K562 (cell line): ENCODE measurements around the gene PDE2A. TPM values are rescaled to one million over a fixed set of nuclear protein-coding genes. Genes with fewer than 3 reads are reported as not detected.

Experiments
- CBX3 ChIP-seq, 2 experiments: IDR thresholded peaks; 1 replicate in 1 of 2; 2 replicates in 1 of 2; pipeline ENCODE4 v1.6.1; 2012; ENCODE audit warnings: inconsistent platforms in 2 of 2, low read length in 2 of 2, borderline replicate concordance in 1 of 2, control low read depth in 1 of 2
- CHD4 ChIP-seq: fragments of 200-600 bp; sonication (generic); IDR thresholded peaks from 3 replicates; pipeline ENCODE4 v1.6.1; 2012; ENCODE audit warnings: low read depth, mild to moderate bottlenecking, mixed read lengths, low read length, inconsistent platforms; ENCODE audit not compliant: insufficient read depth, insufficient replicate concordance, poor library complexity, severe bottlenecking
- ELF4 ChIP-seq: fragments of 450-650 bp; formaldehyde crosslinking; IDR thresholded peaks from 2 replicates; pipeline ENCODE4 v1.4.0; 2022; ENCODE audit warnings: missing genetic modification characterization
- HDAC6 ChIP-seq: IDR thresholded peaks from 2 replicates; pipeline ENCODE4 v1.6.1; 2012; ENCODE audit warnings: low read depth, mild to moderate bottlenecking, control low read depth, inconsistent platforms, low read length, moderate library complexity
- KAT7 ChIP-seq: sonication (generic); formaldehyde crosslinking; IDR thresholded peaks from 2 replicates; pipeline ENCODE4 v1.8.0; 2022; ENCODE audit warnings: missing genetic modification reagents, mild to moderate bottlenecking, borderline replicate concordance
- KLF10 ChIP-seq: fragments of 250-450 bp; sonication (Bioruptor Pico); IDR thresholded peaks from 2 replicates; pipeline ENCODE4 v1.6.1; 2021; ENCODE audit warnings: matching md5 sums
- LEF1 ChIP-seq: fragments of 450-650 bp; IDR thresholded peaks from 2 replicates; pipeline ENCODE4 v1.6.1; 2016; ENCODE audit warnings: mild to moderate bottlenecking
- NR3C1 ChIP-seq: sonication (generic); formaldehyde crosslinking; IDR thresholded peaks from 2 replicates; pipeline ENCODE4 v1.8.1; 2022; ENCODE audit warnings: missing genetic modification reagents
- POLR2B ChIP-seq: fragments of 450-650 bp; IDR thresholded peaks from 2 replicates; pipeline ENCODE4 v1.6.1; 2018; ENCODE audit warnings: low read depth; ENCODE audit not compliant: partially characterized antibody
- SIX5 ChIP-seq, 2 experiments: IDR thresholded peaks; 2 replicates each; pipeline ENCODE4 v1.6.1; 2011; ENCODE audit warnings: low read length in 2 of 2, borderline replicate concordance in 1 of 2, low read depth in 1 of 2, mild to moderate bottlenecking in 1 of 2, moderate library complexity in 1 of 2; ENCODE audit not compliant: insufficient read depth in 1 of 2
- ZBTB1 ChIP-seq: sonication (generic); formaldehyde crosslinking; IDR thresholded peaks from 2 replicates; pipeline ENCODE4 v1.8.1; 2023; ENCODE audit warnings: missing genetic modification reagents, low read depth, mild to moderate bottlenecking, borderline replicate concordance
- ZBTB17 ChIP-seq: fragments of 450-650 bp; formaldehyde crosslinking; IDR thresholded peaks from 2 replicates; pipeline ENCODE4 v1.4.0; 2020; ENCODE audit warnings: mild to moderate bottlenecking
- ZC3H4 ChIP-seq: sonication (generic); formaldehyde crosslinking; IDR thresholded peaks from 2 replicates; pipeline ENCODE4 v1.9.0; 2021; ENCODE audit warnings: missing genetic modification reagents, borderline replicate concordance
- ZFPM2 ChIP-seq: fragments of 250-450 bp; sonication (Bioruptor Pico); IDR thresholded peaks from 2 replicates; pipeline ENCODE4 v1.5.1; 2022; ENCODE audit warnings: mild to moderate bottlenecking
- ZNF311 ChIP-seq: fragments of 250-450 bp; sonication (Bioruptor Pico); IDR thresholded peaks from 2 replicates; pipeline ENCODE4 v1.4.0; 2020; ENCODE audit warnings: mild to moderate bottlenecking, moderate library complexity
- ZNF347 ChIP-seq: fragments of 450-650 bp; formaldehyde crosslinking; IDR thresholded peaks from 2 replicates; pipeline ENCODE4 v1.4.0; 2020; ENCODE audit warnings: low read depth, mild to moderate bottlenecking, moderate library complexity
- ZNF644 ChIP-seq: fragments of 200-800 bp; sonication (Bioruptor generic); IDR thresholded peaks from 2 replicates; pipeline ENCODE4 v1.6.1; 2016; ENCODE audit warnings: low read depth, missing genetic modification characterization, missing compliant biosample characterization
- ZZZ3 ChIP-seq: fragments of 450-650 bp; IDR thresholded peaks from 2 replicates; pipeline ENCODE4 v1.6.1; 2016; ENCODE audit warnings: antibody characterized with exemption, mild to moderate bottlenecking, moderate library complexity
- polyA plus RNA-seq, 8 experiments: library from polyadenylated mRNA; depleted of rRNA in 4 of 8; stranded (reverse) in 5 of 8; unstranded in 3 of 8; fragments of >200 nt; fragmentation: Nextera tagmentation in 2 of 8; fragmentation: Illumina TruSeq in 1 of 8; extraction: Ambion mirVana in 2 of 8; extraction: Trizol in 1 of 8; gene quantifications; 2 replicates each; pipeline versions ENCODE4 v1.2.1 to v1.2.3, GENCODE V29; 2011 to 2014; ENCODE audit warnings: inconsistent platforms in 1 of 8, missing spikeins in 1 of 8
- total RNA-seq, 7 experiments: library from RNA; depleted of rRNA in 6 of 7; stranded (reverse); fragments of >200 nt in 6 of 7; fragmentation: Illumina TruSeq in 2 of 7; extraction: Trizol in 2 of 7; gene quantifications; 2 replicates each; pipeline versions ENCODE4 v1.2.1 to v1.2.3, GENCODE V29; 2011 to 2021; ENCODE audit warnings: low replicate concordance in 1 of 7
- TF ChIP-seq, protein P1 (sequence below): fragments of 200-400 bp; formaldehyde crosslinking; IDR thresholded peaks from 2 replicates; pipeline ENCODE4 v1.6.1; 2017; ENCODE audit warnings: mild to moderate bottlenecking, low read depth, low read length, moderate library complexity
- TF ChIP-seq, protein P2 (sequence below): fragments of 450-650 bp; IDR thresholded peaks from 2 replicates; pipeline ENCODE4 v1.6.1; 2016
- TF ChIP-seq, protein P3 (sequence below): fragments of 250-450 bp; sonication (Bioruptor Pico); IDR thresholded peaks from 2 replicates; pipeline ENCODE4 v1.8.0; 2021; ENCODE audit warnings: moderate library complexity, mild to moderate bottlenecking, inconsistent platforms
- TF ChIP-seq, protein P4 (sequence below): fragments of 450-650 bp; IDR thresholded peaks from 2 replicates; pipeline ENCODE4 v1.7.0; 2016; ENCODE audit warnings: borderline replicate concordance

Gene PDE2A
- total and polyA plus RNA-seq, 9 of the 15 experiments (the other 6 are each of a cell fraction or from before 2014, with no cell fraction given), result 0.07 to 15.2 (median 1.6) TPM; not detected in 1

DNA sequence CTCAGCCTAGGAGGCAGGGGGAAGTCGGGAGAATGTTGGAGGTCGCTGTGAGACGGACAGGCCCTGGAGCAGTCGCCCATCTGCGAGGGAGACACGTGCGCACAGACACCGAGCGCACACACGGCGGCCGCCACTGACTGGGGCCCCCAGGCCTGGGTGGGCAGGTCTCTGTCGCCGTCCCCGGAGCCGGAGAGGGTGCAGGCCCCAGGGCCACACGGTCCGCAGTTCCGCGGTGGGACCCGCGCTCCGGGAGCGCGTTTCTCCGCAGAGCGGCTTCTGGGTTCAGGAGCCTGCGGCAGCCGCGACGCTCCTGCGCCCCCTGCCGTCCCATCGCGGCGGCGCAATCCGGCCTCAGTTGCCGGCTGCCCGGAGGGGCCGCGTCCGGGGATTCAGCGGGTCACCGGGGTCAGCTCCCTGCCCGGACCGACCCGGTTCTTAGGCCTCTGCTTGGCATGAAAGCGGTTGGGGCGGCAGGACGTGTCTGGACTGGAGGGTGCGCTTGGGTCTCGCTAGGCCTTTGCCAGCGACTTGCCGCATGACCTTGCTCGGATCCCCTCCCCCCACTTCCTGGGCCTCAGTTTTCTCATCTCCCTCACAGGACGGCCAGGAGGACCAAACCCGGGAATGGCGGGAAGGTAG lies 31.2 kb downstream of the PDE2A start (continued):
- no peak for TF ChIP-seq ZNF644
- no peak for TF ChIP-seq KLF10 (CRISPR knock-in tag)
- TF ChIP-seq LEF1, result no peak
- TF ChIP-seq, protein P1, sequence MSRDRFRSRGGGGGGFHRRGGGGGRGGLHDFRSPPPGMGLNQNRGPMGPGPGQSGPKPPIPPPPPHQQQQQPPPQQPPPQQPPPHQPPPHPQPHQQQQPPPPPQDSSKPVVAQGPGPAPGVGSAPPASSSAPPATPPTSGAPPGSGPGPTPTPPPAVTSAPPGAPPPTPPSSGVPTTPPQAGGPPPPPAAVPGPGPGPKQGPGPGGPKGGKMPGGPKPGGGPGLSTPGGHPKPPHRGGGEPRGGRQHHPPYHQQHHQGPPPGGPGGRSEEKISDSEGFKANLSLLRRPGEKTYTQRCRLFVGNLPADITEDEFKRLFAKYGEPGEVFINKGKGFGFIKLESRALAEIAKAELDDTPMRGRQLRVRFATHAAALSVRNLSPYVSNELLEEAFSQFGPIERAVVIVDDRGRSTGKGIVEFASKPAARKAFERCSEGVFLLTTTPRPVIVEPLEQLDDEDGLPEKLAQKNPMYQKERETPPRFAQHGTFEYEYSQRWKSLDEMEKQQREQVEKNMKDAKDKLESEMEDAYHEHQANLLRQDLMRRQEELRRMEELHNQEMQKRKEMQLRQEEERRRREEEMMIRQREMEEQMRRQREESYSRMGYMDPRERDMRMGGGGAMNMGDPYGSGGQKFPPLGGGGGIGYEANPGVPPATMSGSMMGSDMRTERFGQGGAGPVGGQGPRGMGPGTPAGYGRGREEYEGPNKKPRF, result no peak
- no peak for TF ChIP-seq ZZZ3
- TF ChIP-seq ZNF311, result no peak
- TF ChIP-seq SIX5 (IDR thresholded peaks at IDR 0.05; ENCODE audit: borderline replicate concordance in 1 of 2, insufficient read depth in 1 of 2, low read depth in 1 of 2, low read length in 2 of 2), result no peak
- no peak for TF ChIP-seq POLR2B
- 0 out of 3 replicates have a peak, but pooled peaks of 1 of the 2 experiments have one; percentile 32 for TF ChIP-seq CBX3 (IDR thresholded peaks at IDR 0.05; ENCODE audit: borderline replicate concordance in 1 of 2, low read length in 2 of 2)
- no peak for TF ChIP-seq ELF4
- no peak for TF ChIP-seq HDAC6
- no peak for TF ChIP-seq ZFPM2
- no peak for TF ChIP-seq ZBTB17 (CRISPR knock-in tag)
- TF ChIP-seq, protein P2, sequence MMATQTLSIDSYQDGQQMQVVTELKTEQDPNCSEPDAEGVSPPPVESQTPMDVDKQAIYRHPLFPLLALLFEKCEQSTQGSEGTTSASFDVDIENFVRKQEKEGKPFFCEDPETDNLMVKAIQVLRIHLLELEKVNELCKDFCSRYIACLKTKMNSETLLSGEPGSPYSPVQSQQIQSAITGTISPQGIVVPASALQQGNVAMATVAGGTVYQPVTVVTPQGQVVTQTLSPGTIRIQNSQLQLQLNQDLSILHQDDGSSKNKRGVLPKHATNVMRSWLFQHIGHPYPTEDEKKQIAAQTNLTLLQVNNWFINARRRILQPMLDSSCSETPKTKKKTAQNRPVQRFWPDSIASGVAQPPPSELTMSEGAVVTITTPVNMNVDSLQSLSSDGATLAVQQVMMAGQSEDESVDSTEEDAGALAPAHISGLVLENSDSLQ, result peak; percentile 56
- TF ChIP-seq ZBTB1 (CRISPR knock-in tag), result no peak
- TF ChIP-seq KAT7, result no peak
- TF ChIP-seq ZC3H4 (CRISPR knock-in tag), result no peak
- no peak for TF ChIP-seq ZNF347 (CRISPR knock-in tag)
- peak; percentile 78 for TF ChIP-seq NR3C1 (CRISPR knock-in tag)
- TF ChIP-seq, protein P3, sequence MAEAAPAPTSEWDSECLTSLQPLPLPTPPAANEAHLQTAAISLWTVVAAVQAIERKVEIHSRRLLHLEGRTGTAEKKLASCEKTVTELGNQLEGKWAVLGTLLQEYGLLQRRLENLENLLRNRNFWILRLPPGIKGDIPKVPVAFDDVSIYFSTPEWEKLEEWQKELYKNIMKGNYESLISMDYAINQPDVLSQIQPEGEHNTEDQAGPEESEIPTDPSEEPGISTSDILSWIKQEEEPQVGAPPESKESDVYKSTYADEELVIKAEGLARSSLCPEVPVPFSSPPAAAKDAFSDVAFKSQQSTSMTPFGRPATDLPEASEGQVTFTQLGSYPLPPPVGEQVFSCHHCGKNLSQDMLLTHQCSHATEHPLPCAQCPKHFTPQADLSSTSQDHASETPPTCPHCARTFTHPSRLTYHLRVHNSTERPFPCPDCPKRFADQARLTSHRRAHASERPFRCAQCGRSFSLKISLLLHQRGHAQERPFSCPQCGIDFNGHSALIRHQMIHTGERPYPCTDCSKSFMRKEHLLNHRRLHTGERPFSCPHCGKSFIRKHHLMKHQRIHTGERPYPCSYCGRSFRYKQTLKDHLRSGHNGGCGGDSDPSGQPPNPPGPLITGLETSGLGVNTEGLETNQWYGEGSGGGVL, result no peak
- TF ChIP-seq, protein P4, sequence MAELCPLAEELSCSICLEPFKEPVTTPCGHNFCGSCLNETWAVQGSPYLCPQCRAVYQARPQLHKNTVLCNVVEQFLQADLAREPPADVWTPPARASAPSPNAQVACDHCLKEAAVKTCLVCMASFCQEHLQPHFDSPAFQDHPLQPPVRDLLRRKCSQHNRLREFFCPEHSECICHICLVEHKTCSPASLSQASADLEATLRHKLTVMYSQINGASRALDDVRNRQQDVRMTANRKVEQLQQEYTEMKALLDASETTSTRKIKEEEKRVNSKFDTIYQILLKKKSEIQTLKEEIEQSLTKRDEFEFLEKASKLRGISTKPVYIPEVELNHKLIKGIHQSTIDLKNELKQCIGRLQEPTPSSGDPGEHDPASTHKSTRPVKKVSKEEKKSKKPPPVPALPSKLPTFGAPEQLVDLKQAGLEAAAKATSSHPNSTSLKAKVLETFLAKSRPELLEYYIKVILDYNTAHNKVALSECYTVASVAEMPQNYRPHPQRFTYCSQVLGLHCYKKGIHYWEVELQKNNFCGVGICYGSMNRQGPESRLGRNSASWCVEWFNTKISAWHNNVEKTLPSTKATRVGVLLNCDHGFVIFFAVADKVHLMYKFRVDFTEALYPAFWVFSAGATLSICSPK, result no peak
- TF ChIP-seq CHD4, result no peak
